ENCODE data around the gene ZNF69.
"Not testable (repeated sequence)": the region's sequence is repeated elsewhere in the genome, so short reads cannot be mapped to it uniquely, and the experiment has no call there.

- not testable (repeated sequence) for TF ChIP-seq CTCF (IDR thresholded peaks at IDR 0.05); ZFX (IDR thresholded peaks at IDR 0.05; ENCODE audit: borderline replicate concordance)
Measured at GRCh38 chr19:11925651-11926187, 38.1 kb downstream of the ZNF69 start.
